ENCODE measurements around the gene ISG15. TPM values are rescaled to one million over a fixed set of nuclear protein-coding genes. Genes with fewer than 3 reads are reported as not detected.
"Not testable (repeated sequence)": the region's sequence is repeated elsewhere in the genome, so short reads cannot be mapped to it uniquely, and the experiment has no call there.

Gene ISG15
- total RNA-seq, 4 donors from 2014 or later = 36.0 to 70.6 (median 40.8) TPM; not detected in 1

GRCh38 chr1:1054971-1055370 lies 41.7 kb downstream of the ISG15 start:
- Histone ChIP-seq H3K27ac (no peak overlapping the region), H3K4me3 (no peak overlapping the region), H3K36me3 (no peaks in the 10 kb centered on the region), H3K9me3 (no peaks in the 10 kb centered on the region), H3K27me3 (peaks cover 34% of the 10 kb centered on the region), H3K4me1 (peaks cover 9 to 27% (median 18%) of the 10 kb centered on the region in 4 donors)
- TF ChIP-seq POLR2A (IDR thresholded peaks at IDR 0.05) (no peak), POLR2AphosphoS5 (IDR thresholded peaks at IDR 0.05) (no peak), EP300 (IDR thresholded peaks at IDR 0.05; ENCODE audit: low read depth) (no peak), CTCF (IDR thresholded peaks at IDR 0.05) (no peak)
- intact Hi-C loops (cut with DNase I; ENCODE audit: low total_unique reads) = no loop called here
- in situ Hi-C loops (cut with MboI; ENCODE audit: low pct_ligation_motif_present in 1 of 4, low pct_unique_long_range_greater_than_20kb in 1 of 4, low sequenced_read_pairs in 3 of 4) = no loop called here
- whole genome bisulfite sequencing, 2 donors (ENCODE audit: low coverage in 1 of 2) = 90% methylated on average over 2 to 23 of the region's 23 CpGs
- no peak for DNase-seq

GRCh38 chr1:1055841-1056736 lies 42.8 kb downstream of the ISG15 start:
- in situ Hi-C loops (cut with MboI; ENCODE audit: low pct_ligation_motif_present in 1 of 4, low pct_unique_long_range_greater_than_20kb in 1 of 4, low sequenced_read_pairs in 3 of 4) = no loop called here
- no peak for DNase-seq
- WGBS, 2 donors (ENCODE audit: low coverage in 1 of 2) = 85% methylated on average over 47 of the region's 50 CpGs; no CpG with 5 or more reads in 1 of the 2 donors
- Histone ChIP-seq H3K27ac (no peak overlapping the region), H3K27me3 (peaks cover 45% of the 10 kb centered on the region), H3K4me1 (peaks cover 9 to 26% (median 20%) of the 10 kb centered on the region in 4 donors), H3K4me3 (no peak overlapping the region), H3K9me3 (no peaks in the 10 kb centered on the region), H3K36me3 (no peaks in the 10 kb centered on the region)
- no peak for TF ChIP-seq POLR2AphosphoS5 (IDR thresholded peaks at IDR 0.05)
- TF ChIP-seq POLR2A (IDR thresholded peaks at IDR 0.05) = no peak
- no peak for TF ChIP-seq EP300 (IDR thresholded peaks at IDR 0.05; ENCODE audit: low read depth)
- no peak for TF ChIP-seq CTCF (IDR thresholded peaks at IDR 0.05)
- intact Hi-C loops (cut with DNase I; ENCODE audit: low total_unique reads) = no loop called here

- H3K4me3 ChIP-seq; H3K27ac ChIP-seq; in situ Hi-C loops (cut with MboI; ENCODE audit: low pct_ligation_motif_present in 1 of 4, low pct_unique_long_range_greater_than_20kb in 1 of 4, low sequenced_read_pairs in 3 of 4); DNase-seq; H3K36me3 ChIP-seq; intact Hi-C loops (cut with DNase I; ENCODE audit: low total_unique reads); H3K9me3 ChIP-seq: not testable (repeated sequence)
- WGBS, 2 donors (ENCODE audit: low coverage in 1 of 2) = 50 to 55% methylated on average over 2 to 15 of the region's 15 CpGs
- Histone ChIP-seq H3K4me1 (peaks cover 9 to 33% (median 26%) of the 10 kb centered on the region in 4 donors), H3K27me3 (peaks cover 60% of the 10 kb centered on the region)
Measured at GRCh38 chr1:1057769-1058087, 44.4 kb downstream of the ISG15 start.

GRCh38 chr1:1058088-1058905 lies 45.0 kb downstream of the ISG15 start:
- 0 to 13% methylated on average over 9 to 24 of the region's 24 CpGs for whole genome bisulfite sequencing, 2 donors (ENCODE audit: low coverage in 1 of 2)
- Histone ChIP-seq H3K9me3 (no peaks in the 10 kb centered on the region), H3K4me1 (peaks cover 9 to 33% (median 26%) of the 10 kb centered on the region in 4 donors), H3K4me3 (peak overlapping the region in 1 of 4 donors; percentile 67), H3K27ac (no peak overlapping the region), H3K27me3 (peaks cover 66% of the 10 kb centered on the region), H3K36me3 (no peaks in the 10 kb centered on the region)
- in situ Hi-C loops (cut with MboI; ENCODE audit: low pct_ligation_motif_present in 1 of 4, low pct_unique_long_range_greater_than_20kb in 1 of 4, low sequenced_read_pairs in 3 of 4) (no loop called here), intact Hi-C loops (cut with DNase I; ENCODE audit: low total_unique reads) (no loop called here)
- no peak for DNase-seq
- TF ChIP-seq POLR2A (IDR thresholded peaks at IDR 0.05) (no peak), CTCF (IDR thresholded peaks at IDR 0.05) (no peak), EP300 (IDR thresholded peaks at IDR 0.05; ENCODE audit: low read depth) (no peak), POLR2AphosphoS5 (IDR thresholded peaks at IDR 0.05) (no peak)
